Measurements from ENCODE around the gene ADAMTS17.

GRCh38 chr15:100030586-100031229 lies 311.1 kb downstream of the ADAMTS17 start:
- no peak for TF ChIP-seq CTCF (conservative IDR thresholded peaks at IDR 0.05)
- TF ChIP-seq ZFX (IDR thresholded peaks at IDR 0.05): no peak
